HEK293T (cell line): ENCODE results near the gene ASAP2.

Experiments used
- CTCF ChIA-PET: fragments of 350-600 bp; formaldehyde crosslinking; extraction: SDS; loops from one replicate; lab custom pipeline; 2021; ENCODE audit warnings: antibody characterized with exemption, inconsistent platforms; lab: Yijun Ruan, JAX
- POLR2A ChIA-PET: fragments of 350-600 bp; formaldehyde crosslinking; extraction: SDS; loops from one replicate; lab custom pipeline; 2020; ENCODE audit warnings: antibody characterized with exemption, inconsistent platforms; lab: Yijun Ruan, JAX
- DNase-seq: peaks from one replicate; pipeline ENCODE4 v3.0.0; 2012; ENCODE audit warnings: mixed read lengths; ENCODE audit errors: extremely low spot score
- ARNT ChIP-seq: fragments of 450-650 bp; IDR thresholded peaks from 2 replicates; pipeline ENCODE4 v1.6.1; 2017; ENCODE audit warnings: mild to moderate bottlenecking
- BHLHE40 ChIP-seq: fragments of 450-650 bp; IDR thresholded peaks from 2 replicates; pipeline ENCODE4 v1.6.1; 2016; ENCODE audit warnings: mild to moderate bottlenecking, moderate library complexity, borderline replicate concordance
- CTBP1 ChIP-seq: fragments of 450-650 bp; IDR thresholded peaks from 2 replicates; pipeline ENCODE4 v1.6.1; 2016; ENCODE audit warnings: borderline replicate concordance
- ELF4 ChIP-seq: fragments of 450-650 bp; IDR thresholded peaks from 2 replicates; pipeline ENCODE4 v1.6.1; 2017; ENCODE audit warnings: antibody characterized with exemption
- FOXA1 ChIP-seq: fragments of 450-650 bp; IDR thresholded peaks from 2 replicates; pipeline ENCODE4 v1.6.1; 2016; ENCODE audit warnings: mild to moderate bottlenecking
- FOXK2 ChIP-seq: fragments of 450-650 bp; IDR thresholded peaks from 2 replicates; pipeline ENCODE4 v1.6.1; 2016; ENCODE audit warnings: mild to moderate bottlenecking
- FOXM1 ChIP-seq: fragments of 450-650 bp; IDR thresholded peaks from 2 replicates; pipeline ENCODE4 v1.6.1; 2017; ENCODE audit warnings: mild to moderate bottlenecking, borderline replicate concordance
- HDGF ChIP-seq: fragments of 450-650 bp; IDR thresholded peaks from 2 replicates; pipeline ENCODE4 v1.6.1; 2017; ENCODE audit warnings: antibody characterized with exemption, borderline replicate concordance
- L3MBTL2 ChIP-seq: fragments of 450-650 bp; conservative IDR thresholded peaks from 2 replicates; pipeline ENCODE4 v1.6.1; 2016; ENCODE audit warnings: mild to moderate bottlenecking
- LEF1 ChIP-seq: fragments of 450-650 bp; IDR thresholded peaks from 2 replicates; pipeline ENCODE4 v1.6.1; 2017; ENCODE audit warnings: mild to moderate bottlenecking, borderline replicate concordance
- NFRKB ChIP-seq: fragments of 450-650 bp; IDR thresholded peaks from 2 replicates; pipeline ENCODE4 v1.6.1; 2016; ENCODE audit warnings: mild to moderate bottlenecking, moderate library complexity
- PKNOX1 ChIP-seq: fragments of 450-650 bp; IDR thresholded peaks from 2 replicates; pipeline ENCODE4 v1.6.1; 2016
- SP1 ChIP-seq: fragments of 450-650 bp; IDR thresholded peaks from 2 replicates; pipeline ENCODE4 v1.6.1; 2017
- SUZ12 ChIP-seq: fragments of 450-650 bp; IDR thresholded peaks from 2 replicates; pipeline ENCODE4 v1.6.1; 2016; ENCODE audit warnings: mild to moderate bottlenecking
- TARDBP ChIP-seq: fragments of 450-650 bp; IDR thresholded peaks from 2 replicates; pipeline ENCODE4 v1.6.1; 2016
- ZNF384 ChIP-seq: fragments of 450-650 bp; IDR thresholded peaks from 2 replicates; pipeline ENCODE4 v1.6.1; 2016

Gene ASAP2

DNA sequence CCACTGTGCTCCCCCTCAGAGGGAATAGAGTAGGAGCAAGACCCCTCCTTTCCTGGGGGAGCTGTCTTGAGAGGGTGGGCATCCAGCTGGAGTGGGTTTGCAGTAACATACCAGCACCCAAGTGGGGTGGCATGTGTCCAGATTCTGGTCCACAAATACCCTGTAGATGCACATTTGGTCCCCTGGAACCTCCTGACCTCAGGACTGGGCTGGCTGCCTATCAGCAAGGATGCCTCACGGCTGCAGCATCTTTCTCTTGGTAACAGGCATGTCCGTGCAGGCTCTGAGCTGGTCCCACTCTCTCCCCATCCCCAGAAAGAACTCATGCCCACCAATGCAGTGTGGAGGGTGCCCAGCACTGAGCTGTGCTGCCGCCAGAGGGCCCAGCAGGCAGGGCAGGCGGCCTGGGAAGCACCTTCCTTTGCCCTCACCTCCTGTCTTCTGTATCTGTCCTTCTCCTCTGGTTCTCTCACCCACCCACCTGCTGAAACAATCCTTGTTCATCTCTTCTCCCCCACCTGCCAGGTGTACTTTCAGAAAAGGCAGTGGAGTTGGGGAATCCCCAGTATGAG lies 169.3 kb downstream of the ASAP2 start:
- DNase-seq = no peak
- ChIA-PET POLR2A (interaction anchor here (0.5 kb wide), 1 partner anchor 11 kb away, joined by 3 read pairs; no protein-coding TSS in a partner anchor), CTCF (interaction anchor here (0.6 kb wide), 1 partner anchor 521 kb away, joined by 3 read pairs; no protein-coding TSS in a partner anchor)
- TF ChIP-seq L3MBTL2 = no peak
- no peak for TF ChIP-seq NFRKB
- no peak for TF ChIP-seq FOXA1
- TF ChIP-seq SP1 = no peak
- no peak for TF ChIP-seq ELF4
- TF ChIP-seq CTBP1 = no peak
- no peak for TF ChIP-seq SUZ12
- no peak for TF ChIP-seq LEF1

- CTCF ChIA-PET = no interaction called here
- no peak for TF ChIP-seq SP1
- TF ChIP-seq ARNT = no peak
- TF ChIP-seq FOXM1 = no peak
- no peak for TF ChIP-seq CTBP1
- no peak for TF ChIP-seq BHLHE40
- TF ChIP-seq HDGF = no peak
- TF ChIP-seq ZNF384 = no peak
- TF ChIP-seq TARDBP = no peak
- no peak for TF ChIP-seq LEF1
- TF ChIP-seq L3MBTL2 = no peak
- no peak for TF ChIP-seq PKNOX1
- no peak for TF ChIP-seq FOXA1
- TF ChIP-seq SUZ12 = no peak
- no peak for TF ChIP-seq ELF4
- no peak for TF ChIP-seq NFRKB
- TF ChIP-seq FOXK2 = no peak
- POLR2A ChIA-PET = no interaction called here
- DNase-seq = no peak
These were observed 171.0 kb downstream of the ASAP2 start for GRCh38 chr2:9377461-9378097.

GRCh38 chr2:9378433-9379390 lies 172.1 kb downstream of the ASAP2 start:
- POLR2A ChIA-PET = no interaction called here
- DNase-seq = no peak
- TF ChIP-seq FOXA1 = no peak
- no peak for TF ChIP-seq HDGF
- TF ChIP-seq BHLHE40 = no peak
- TF ChIP-seq SUZ12 = no peak
- TF ChIP-seq FOXM1 = no peak
- no peak for TF ChIP-seq FOXK2
- no peak for TF ChIP-seq CTBP1
- TF ChIP-seq NFRKB = no peak
- TF ChIP-seq ELF4 = no peak
- TF ChIP-seq ARNT = no peak
- no peak for TF ChIP-seq TARDBP
- no peak for TF ChIP-seq SP1
- no peak for TF ChIP-seq LEF1
- no peak for TF ChIP-seq PKNOX1
- no peak for TF ChIP-seq L3MBTL2
- no peak for TF ChIP-seq ZNF384
- CTCF ChIA-PET = no interaction called here

DNA sequence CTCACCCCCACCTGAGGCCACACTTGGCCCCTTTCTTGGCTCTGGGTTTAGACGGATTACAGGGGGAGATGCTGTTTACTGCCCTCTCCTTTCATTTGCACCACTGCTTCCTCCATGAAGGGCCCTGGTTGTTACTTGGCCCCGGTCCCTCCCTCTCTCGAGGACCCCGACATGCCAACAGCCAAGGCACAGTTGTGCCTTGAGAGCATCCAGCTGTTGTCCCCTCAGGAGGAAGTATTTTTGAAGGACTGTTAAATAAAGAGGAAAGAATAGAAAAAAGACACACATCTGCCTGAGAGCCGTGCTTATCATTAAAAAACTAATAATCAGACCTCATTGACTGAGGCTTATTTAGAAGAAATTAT lies 172.8 kb downstream of the ASAP2 start:
- POLR2A ChIA-PET = no interaction called here
- CTCF ChIA-PET = no interaction called here
- no peak for DNase-seq
- TF ChIP-seq FOXA1 = no peak
- no peak for TF ChIP-seq SP1
- TF ChIP-seq L3MBTL2 = no peak
- TF ChIP-seq NFRKB = no peak
- no peak for TF ChIP-seq SUZ12
- TF ChIP-seq FOXK2 = no peak
- TF ChIP-seq HDGF = no peak
- TF ChIP-seq BHLHE40 = no peak
- TF ChIP-seq CTBP1 = no peak
- TF ChIP-seq TARDBP = no peak

DNA sequence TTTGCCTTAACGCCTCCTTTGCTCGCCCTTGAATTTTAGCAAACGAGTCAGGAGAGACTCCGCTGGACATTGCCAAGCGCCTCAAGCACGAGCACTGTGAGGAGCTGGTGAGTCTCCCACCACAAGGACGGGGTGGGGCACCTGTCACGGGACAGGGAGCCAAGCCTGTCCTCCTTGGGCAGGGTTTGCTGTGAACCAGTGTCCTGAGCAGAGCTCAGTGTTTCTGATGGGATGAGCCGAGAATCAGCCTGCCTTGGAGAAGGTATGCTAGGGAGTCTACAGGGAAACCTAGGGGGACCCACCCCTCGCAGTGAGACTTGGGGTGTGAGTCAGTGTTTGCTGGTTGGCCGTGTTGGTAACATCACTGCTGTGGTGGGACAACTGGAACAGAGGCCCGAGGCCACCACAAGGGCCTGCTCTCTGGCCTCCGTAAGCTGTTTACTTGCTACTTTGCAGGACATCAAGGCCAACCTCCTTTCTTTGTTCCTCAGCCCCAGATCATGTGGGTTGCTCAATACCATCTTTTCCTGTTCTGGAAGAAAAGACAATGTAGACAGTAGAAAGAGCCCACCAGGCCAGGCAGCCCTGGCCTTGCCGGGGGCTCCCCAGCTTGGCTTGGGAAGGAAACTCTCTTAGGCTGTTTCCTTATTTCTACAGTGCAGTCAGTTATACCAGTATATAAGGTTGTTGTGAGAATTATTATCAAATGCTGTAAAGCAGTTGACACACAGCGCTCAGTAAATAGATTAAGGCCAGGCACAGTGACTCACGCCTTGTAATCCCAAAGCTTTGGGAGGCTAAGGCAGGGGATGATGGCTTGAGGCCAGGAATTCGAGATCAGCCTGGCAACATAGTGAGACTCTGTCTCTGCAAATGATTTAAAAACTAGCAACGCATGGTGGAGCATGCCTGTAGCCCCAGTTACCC lies 174.4 kb downstream of the ASAP2 start:
- ChIA-PET POLR2A (no interaction called here), CTCF (interaction anchor here (1.0 kb wide), 1 partner anchor 10 kb away, joined by 3 read pairs; no protein-coding TSS in a partner anchor)
- no peak for DNase-seq
- TF ChIP-seq FOXM1 = no peak
- TF ChIP-seq FOXA1 = no peak
- no peak for TF ChIP-seq NFRKB
- no peak for TF ChIP-seq ELF4
- TF ChIP-seq TARDBP = no peak
- TF ChIP-seq CTBP1 = no peak
- TF ChIP-seq SP1 = no peak
- no peak for TF ChIP-seq LEF1
- TF ChIP-seq PKNOX1 = no peak
- TF ChIP-seq ZNF384 = no peak
